HG03097 (cell line): ENCODE results near the gene DLG2.
"Not testable (repeated sequence)": the region's sequence is repeated elsewhere in the genome, so short reads cannot be mapped to it uniquely, and the experiment has no call there.

ENCODE experiments used
- ATAC-seq: cut with Tn5 transposase; IDR thresholded peaks from one replicate; pipeline ENCODE4 v1.9.1; 2021; ENCODE audit not compliant: unreplicated experiment, low FRiP score

DLG2 gene

DNA sequence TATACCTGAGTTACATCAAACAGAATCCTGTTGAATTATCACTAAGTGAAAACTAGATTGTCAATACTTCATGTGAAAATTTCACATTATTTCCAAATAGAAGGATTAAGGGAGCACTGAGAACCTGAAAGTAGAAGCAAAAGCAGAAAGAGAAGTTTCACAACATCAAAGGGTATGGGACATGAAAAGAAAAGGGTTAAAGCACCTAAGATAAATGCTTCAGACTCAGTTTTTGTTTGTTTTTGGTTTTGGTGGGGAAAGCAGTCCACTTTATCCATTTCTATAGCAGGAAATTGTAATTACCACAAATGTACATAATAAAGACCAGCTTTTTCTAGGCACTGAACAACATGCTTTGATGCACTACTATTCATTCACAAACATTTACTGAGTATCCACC, 1271.2 kb downstream of the DLG2 start:
- no peak for ATAC-seq

DNA sequence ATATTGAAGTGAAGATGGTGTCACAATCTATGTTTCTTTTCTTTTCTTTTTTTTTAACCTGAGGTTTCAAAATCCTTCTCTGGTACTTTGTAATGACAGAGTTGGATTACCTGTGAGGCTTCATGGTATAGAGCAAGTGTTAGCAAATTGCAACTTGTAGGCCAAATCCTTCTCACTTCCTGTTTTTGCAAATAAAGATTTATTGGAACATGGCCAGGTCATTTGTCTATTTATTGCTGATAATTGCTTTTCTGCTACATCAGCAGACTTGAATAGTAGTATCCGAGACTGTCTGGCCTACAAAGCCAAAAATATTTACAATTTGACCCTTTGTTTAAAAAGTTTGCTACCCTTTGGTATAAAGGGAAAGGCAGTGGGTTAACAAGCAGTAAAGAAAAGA, 1281.5 kb downstream of the DLG2 start:
- no peak for ATAC-seq

GRCh38 chr11:84345027-84345426, 1282.1 kb downstream of the DLG2 start:
- no peak for ATAC-seq

DNA sequence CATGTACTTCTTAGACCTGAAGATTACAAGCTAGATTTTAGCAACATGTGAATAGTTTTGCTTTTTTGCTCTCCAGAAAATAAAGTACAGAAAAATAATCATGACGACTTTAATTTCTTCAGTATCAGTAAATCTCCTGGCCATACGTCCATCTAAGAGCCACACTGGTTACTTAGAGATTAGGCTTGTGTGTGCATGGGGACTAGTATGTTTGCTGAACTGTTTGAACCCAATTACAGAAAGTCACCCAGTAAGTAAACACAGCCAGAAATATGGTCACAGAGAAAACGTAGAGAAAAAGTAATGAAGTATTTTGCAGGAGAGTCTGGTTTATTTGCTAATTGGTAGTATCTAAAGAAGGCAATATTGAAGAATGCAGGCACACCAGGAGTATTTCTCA, 1287.3 kb downstream of the DLG2 start:
- ATAC-seq, result no peak

DNA sequence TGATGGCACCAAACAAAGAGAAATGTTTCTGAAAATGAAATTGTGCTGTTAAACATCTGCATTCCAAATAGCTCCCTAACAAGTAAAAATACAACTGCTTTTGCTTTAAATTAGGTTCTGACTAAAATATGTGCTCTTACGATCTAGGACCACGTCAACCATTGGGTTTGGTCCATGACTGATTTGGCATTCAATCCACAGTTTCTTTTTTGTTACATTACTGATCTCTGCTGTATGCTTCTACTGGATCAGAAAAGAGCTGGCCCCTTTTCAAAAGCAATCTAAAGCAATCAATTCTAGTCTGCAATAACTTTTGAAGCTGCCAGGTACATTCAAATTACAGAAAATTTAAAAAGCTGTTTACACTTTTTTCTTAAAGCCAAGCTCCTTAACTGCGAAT, 1293.9 kb downstream of the DLG2 start:
- no peak for ATAC-seq

DNA sequence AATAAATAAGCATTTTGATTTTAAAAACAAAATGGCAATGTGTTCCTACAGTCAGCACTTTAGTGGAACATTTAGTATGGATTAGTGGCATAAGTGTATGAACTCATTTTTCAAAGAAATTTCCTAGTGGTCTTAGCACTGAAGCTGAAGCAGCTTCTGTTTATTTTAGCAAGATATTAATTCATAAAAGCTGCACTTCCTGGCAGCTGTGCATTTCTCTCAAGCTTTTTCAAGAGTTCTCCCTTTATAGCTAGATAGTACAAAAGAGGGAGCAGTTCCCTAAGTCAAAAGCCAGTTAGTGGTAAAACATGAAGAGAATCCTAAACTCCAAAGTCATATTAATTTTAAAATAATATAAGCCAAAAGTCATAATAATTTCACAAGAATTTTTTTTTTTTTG, 1304.9 kb downstream of the DLG2 start:
- ATAC-seq, result no peak

- ATAC-seq, result no peak
Measured at GRCh38 chr11:84319863-84320262, 1307.3 kb downstream of the DLG2 start.

DNA sequence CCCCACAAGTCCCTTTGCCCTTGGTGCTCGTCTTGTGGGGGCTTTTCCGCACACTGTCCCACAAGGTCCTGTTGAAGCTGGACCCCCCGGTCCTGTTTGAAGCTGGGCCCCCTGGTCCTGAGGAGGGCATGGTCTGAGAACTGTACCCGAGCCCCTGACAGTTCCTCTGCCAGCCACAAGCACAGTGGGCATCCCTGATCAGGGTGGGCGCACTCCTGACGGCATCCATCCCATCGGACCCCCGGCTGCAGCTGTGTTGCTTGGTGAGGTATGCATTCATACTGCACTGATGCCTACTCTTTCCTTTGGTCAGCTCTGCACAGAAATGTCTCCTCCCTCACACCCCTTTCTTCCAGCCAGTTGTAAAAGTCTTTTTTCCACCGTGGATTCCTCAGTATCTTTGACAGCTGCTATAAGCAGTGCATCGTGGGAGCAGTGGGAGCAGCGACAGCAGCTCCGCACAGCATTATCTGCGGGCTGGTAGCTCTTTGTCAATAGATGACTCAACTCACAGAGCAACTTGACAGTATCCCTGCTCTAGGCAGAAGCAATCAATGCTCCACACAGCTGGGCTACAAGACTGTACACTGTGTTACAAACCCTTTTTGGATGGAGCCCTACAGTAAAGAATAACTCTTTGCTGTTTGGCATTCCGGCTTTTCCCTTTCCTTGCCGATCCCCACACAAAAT, 1310.1 kb downstream of the DLG2 start:
- ATAC-seq, result no peak

DNA sequence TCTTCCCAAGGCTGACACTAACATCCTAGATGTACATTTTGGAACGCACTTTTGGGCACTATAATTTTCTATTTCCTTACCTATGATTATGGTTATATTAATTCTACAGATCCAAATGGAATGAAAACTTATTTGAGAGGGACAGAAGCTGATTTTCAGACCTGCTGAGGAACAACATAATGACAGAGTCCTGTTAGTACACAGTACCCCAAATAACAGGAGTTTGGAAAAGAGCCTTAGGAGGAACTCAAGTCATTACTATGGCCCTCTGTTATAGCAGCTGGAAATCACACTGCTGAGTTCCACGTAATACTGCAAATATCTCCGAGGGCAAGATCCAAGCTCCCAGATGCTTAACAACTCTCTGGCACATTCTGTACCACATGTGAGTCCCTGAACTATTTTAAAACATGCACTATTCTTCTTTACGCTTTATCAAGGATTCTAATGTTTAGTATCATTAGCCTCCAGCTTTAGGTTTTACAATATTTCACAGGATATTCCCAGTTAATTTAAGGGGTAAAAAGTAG, 1313.2 kb downstream of the DLG2 start:
- ATAC-seq, result no peak

- ATAC-seq, result no peak
Measured at GRCh38 chr11:84310268-84310667, 1316.9 kb downstream of the DLG2 start.

GRCh38 chr11:84308491-84308890, 1318.7 kb downstream of the DLG2 start:
- not testable (repeated sequence) for ATAC-seq

- no peak for ATAC-seq
Measured at GRCh38 chr11:84300092-84300491, 1327.1 kb downstream of the DLG2 start.

- no peak for ATAC-seq
Measured at GRCh38 chr11:84297570-84297969, 1329.6 kb downstream of the DLG2 start.

DNA sequence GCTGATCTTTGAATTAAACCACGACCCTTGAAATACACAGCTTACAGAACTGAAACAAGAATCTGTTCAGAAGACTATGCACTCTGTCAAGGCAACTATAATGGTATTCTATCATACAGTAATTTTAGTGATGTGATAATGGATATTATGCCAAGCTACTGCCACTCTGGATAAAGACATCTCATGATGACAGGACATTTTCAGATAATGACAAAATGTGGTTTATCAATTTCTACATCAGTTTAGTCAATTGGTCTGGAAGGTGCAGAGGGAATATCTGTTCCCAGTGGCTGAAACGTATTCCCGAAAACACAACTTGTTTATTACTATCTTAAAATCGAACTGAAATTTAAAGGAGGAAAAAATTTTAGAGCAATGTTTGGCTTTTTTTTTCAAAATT, 1331.3 kb downstream of the DLG2 start:
- ATAC-seq, result no peak

DNA sequence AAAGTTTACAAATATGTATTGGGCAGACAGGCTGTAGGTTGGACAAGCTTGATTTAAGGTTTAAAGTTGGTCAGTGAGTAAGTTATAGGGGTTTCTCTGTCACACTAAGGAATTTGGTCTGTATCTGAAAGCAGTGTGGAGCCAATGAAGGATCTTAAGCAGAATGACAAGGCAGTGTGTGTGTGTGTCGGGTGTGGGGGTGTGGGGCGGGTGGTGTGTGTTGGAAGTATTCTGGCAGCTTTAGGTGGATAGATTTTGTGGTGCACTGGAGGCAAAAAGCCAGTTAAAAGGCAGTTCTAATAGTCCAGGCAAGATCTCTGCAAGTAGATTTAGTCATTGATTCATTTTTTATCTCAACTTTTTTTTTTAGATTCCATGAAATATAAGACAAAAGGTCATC, 1334.2 kb downstream of the DLG2 start:
- no peak for ATAC-seq

DNA sequence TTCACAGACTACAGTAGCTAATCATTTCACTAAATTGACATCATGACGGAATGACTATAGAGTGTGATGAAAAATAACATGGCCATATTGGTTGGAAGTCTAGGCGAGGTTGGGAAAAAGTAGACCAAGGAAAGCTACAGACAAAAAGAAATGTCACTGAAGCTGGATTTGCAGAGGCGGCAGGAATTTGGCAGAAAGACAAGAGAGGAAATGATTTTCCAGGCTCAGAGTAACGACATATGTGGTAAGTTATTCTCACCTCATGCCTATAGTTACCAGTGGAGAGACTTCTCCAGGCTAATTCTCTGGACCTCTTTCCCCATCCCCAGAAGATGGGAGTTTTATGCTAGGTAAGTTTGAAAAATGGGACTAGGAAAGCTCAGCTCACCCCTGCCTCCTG, 1335.1 kb downstream of the DLG2 start:
- no peak for ATAC-seq

DNA sequence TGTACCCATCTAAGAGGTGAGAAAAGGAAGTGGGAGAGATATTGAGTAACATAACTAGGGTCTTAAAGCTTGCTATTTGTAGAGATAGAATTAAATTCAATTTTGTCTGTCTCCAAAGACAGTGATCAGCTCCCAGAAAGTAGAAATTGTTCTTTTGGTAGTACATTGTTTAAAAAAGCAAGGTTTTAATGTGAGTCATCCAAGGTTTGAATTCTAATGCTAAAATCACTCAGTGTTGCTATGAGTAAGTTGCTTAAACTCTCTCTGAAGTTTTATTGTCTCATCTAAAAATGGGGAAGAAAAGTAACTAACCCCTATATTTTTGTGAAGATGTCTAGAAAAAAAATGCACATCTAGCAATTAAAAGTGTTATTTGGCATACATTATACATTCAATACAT, 1336.5 kb downstream of the DLG2 start:
- ATAC-seq, result no peak

GRCh38 chr11:84289381-84289906, 1337.7 kb downstream of the DLG2 start:
- peak; percentile 99 for ATAC-seq

DNA sequence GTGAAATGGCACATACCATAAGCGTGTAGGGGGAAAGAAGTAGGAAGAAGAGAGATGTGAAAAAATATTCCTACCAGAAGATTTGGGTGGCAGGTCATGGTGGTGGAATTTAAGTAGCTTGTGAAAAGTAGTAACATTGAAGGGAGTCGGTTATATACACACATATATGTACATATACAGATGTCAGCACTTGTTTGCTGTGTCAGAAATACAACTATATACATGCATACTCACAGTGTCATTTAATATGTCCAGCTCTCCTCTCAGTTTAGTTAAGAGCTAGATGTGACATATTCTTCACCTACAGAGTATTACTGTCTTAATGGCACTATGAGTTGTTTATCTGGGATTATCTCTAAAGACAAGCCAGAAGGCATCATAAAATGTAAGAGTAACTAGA, 1353.6 kb downstream of the DLG2 start:
- ATAC-seq, result no peak

- ATAC-seq, result no peak
Measured at GRCh38 chr11:84270466-84270865, 1356.7 kb downstream of the DLG2 start.

DNA sequence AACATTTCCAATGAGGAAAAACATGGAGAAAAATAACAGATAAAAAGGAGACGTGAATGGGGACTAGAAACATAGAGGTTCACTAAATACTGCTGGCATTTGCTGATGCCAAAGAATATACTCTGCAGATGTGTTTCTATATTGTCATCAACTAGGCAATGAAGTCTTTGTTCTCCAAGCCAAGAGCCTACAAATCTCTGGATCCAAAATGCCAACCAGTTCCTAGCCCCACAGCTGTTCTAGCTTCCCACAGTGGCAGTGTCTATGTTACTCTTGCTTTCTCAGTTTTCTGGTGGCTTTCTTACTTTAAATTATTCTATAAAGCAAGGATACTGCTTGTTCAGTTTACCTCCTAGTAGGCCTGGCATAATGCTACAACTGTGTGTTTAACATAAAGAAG, 1363.1 kb downstream of the DLG2 start:
- no peak for ATAC-seq

- ATAC-seq, result no peak
Measured at GRCh38 chr11:84261707-84262106, 1365.4 kb downstream of the DLG2 start.

DNA sequence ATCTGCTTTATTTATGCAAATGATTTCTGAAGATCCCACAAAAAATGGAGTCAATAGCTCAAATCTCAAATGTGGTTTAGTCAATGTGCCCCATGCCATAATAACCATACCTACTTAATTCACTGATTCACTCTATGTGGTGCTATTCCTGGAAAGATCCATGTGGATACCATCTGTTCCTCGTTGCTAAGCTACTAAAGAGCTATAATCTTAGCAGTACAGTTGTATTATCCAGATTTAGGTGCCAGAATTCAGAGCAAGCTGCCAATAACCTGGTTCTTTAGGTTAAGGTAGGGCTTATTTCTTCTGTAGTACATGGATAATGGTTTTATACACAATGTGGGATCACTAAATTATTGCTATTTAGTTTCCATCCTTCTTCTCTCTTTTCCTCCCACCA, 1366.3 kb downstream of the DLG2 start:
- no peak for ATAC-seq
